Measurements from ENCODE around the gene CD37. TPM values are rescaled to one million over a fixed set of nuclear protein-coding genes. Genes with fewer than 3 reads are reported as not detected.

Gene CD37
- total RNA-seq, 1 experiment from 2014 or later: not detected

- H3K9ac ChIP-seq (ENCODE audit: extremely low read depth, insufficient read length, low read length): no peak overlapping the region
- no peak overlapping the region for H3K4me2 ChIP-seq (ENCODE audit: insufficient read depth, insufficient read length, low read length)
- H3T11ph ChIP-seq (ENCODE audit: low read length): no peak overlapping the region
- H3K9me3 ChIP-seq (ENCODE audit: control insufficient read depth, low read depth, low read length): no peaks in the 10 kb centered on the region
- Mint-ChIP-seq H3K36me3 (ENCODE audit: insufficient read depth in 1 of 3, low read depth in 3 of 3) (peaks cover 7 to 26% (median 9%) of the 10 kb centered on the region in 3 experiments; a peak in 6 of 7 replicates), H3K4me1 (no peaks in the 10 kb centered on the region), H3K4me3 (no peak overlapping the region), H3K27ac (no peak overlapping the region), H3K27me3 (ENCODE audit: low read depth) (no peaks in the 10 kb centered on the region), H3K9me3 (peaks cover 17 to 27% of the 10 kb centered on the region in 2 experiments; a peak in 4 of 5 replicates)
- H2BK5ac ChIP-seq (ENCODE audit: insufficient read length, low read length): no peak overlapping the region
- no peaks in the 10 kb centered on the region for H3K4me1 ChIP-seq (ENCODE audit: insufficient read depth, low read length)
- H3K18ac ChIP-seq (ENCODE audit: insufficient read length, low read depth, low read length): no peak overlapping the region
- H2BK20ac ChIP-seq (ENCODE audit: low read depth, low read length, poor library complexity, severe bottlenecking): no peak overlapping the region
- no peaks in the 10 kb centered on the region for H3K23me2 ChIP-seq (ENCODE audit: insufficient read length, low read depth, low read length, poor library complexity, severe bottlenecking)
- no peak overlapping the region for H4K5ac ChIP-seq (ENCODE audit: insufficient read length, low read depth, low read length)
- no peak overlapping the region for H4K91ac ChIP-seq (ENCODE audit: insufficient read length, low read depth, low read length)
- H3K27me3 ChIP-seq (ENCODE audit: insufficient read depth, low read length): no peaks in the 10 kb centered on the region
- H3K4ac ChIP-seq (ENCODE audit: low read depth, low read length): no peak overlapping the region
- no peaks in the 10 kb centered on the region for H4K20me1 ChIP-seq (ENCODE audit: control insufficient read depth, insufficient read depth, insufficient read length)
- no peak overlapping the region for H2BK12ac ChIP-seq (ENCODE audit: insufficient read length, low read depth, low read length)
- no peaks in the 10 kb centered on the region for H3K79me1 ChIP-seq (ENCODE audit: insufficient read depth, low read depth, low read length, poor library complexity, severe bottlenecking)
- H2AK5ac ChIP-seq (ENCODE audit: insufficient read length, low read length): no peak overlapping the region
- H3K23ac ChIP-seq (ENCODE audit: insufficient read length, low read depth, low read length): no peak overlapping the region
- TF ChIP-seq CTCF (conservative IDR thresholded peaks at IDR 0.05): no peak
- no peak overlapping the region for H2BK120ac ChIP-seq (ENCODE audit: low read depth, low read length, poor library complexity, severe bottlenecking)
- no peaks in the 10 kb centered on the region for H3K79me2 ChIP-seq (ENCODE audit: insufficient read depth, low read length)
- no peak overlapping the region for H3K14ac ChIP-seq (ENCODE audit: insufficient read depth, low read length)
- DNase-seq: no peak
- no peak overlapping the region for H2BK15ac ChIP-seq (ENCODE audit: low read depth, low read length)
- no peak overlapping the region for H3K27ac ChIP-seq (ENCODE audit: insufficient read length, low read depth, low read length)
- no peak overlapping the region for H4K8ac ChIP-seq (replicated peaks; ENCODE audit: insufficient read length, low read depth, low read length)
- no peak overlapping the region for H3K56ac ChIP-seq (ENCODE audit: insufficient read length, low read depth, low read length)
- H2AFZ ChIP-seq (ENCODE audit: low read length): no peak overlapping the region
Observed at GRCh38 chr19:49316284-49316683, 18.9 kb upstream of the CD37 start.

Data from H9 (cell line).